Smooth muscle cell (in vitro differentiated cells): Measurements from ENCODE around the gene KCNC3. TPM values are rescaled to one million over a fixed set of nuclear protein-coding genes. Genes with fewer than 3 reads are reported as not detected.
A peak's percentile ranks its signal among the peaks of the same experiment; 100 is the strongest.
"Not testable (repeated sequence)": the region's sequence is repeated elsewhere in the genome, so short reads cannot be mapped to it uniquely, and the experiment has no call there.

ENCODE experiments used
- DNase-seq: peaks from one replicate; lab custom pipeline; 2025; ENCODE audit not compliant: unreplicated experiment; lab: John Stamatoyannopoulos, UW
- H2AFZ ChIP-seq: fragments of 200-600 bp; sonication (generic); 2 replicates; pipeline ENCODE4 v1.6.0; 2016; ENCODE audit warnings: antibody characterized with exemption, low read depth, mild to moderate bottlenecking
- H3F3A ChIP-seq: fragments of 200-600 bp; sonication (generic); 2 replicates; pipeline ENCODE4 v1.6.0; 2017; ENCODE audit warnings: antibody characterized with exemption, low read depth
- H3K27ac ChIP-seq: fragments of 200-600 bp; sonication (generic); 2 replicates; pipeline ENCODE4 v1.5.1; 2016; ENCODE audit warnings: low read depth, mild to moderate bottlenecking
- H3K27me3 ChIP-seq: fragments of 200-600 bp; sonication (generic); 2 replicates; pipeline ENCODE4 v1.6.1; 2016; ENCODE audit warnings: low read depth, mild to moderate bottlenecking
- H3K36me3 ChIP-seq: fragments of 200-600 bp; sonication (generic); 2 replicates; pipeline ENCODE4 v1.5.1; 2016; ENCODE audit warnings: low read depth
- H3K4me1 ChIP-seq: fragments of 200-600 bp; sonication (generic); 2 replicates; pipeline ENCODE4 v1.5.1; 2016; ENCODE audit warnings: low read depth
- H3K4me2 ChIP-seq: fragments of 200-600 bp; sonication (generic); 2 replicates; pipeline ENCODE4 v1.6.0; 2016; ENCODE audit warnings: mild to moderate bottlenecking
- H3K4me3 ChIP-seq: fragments of 200-600 bp; sonication (generic); 2 replicates; pipeline ENCODE4 v1.5.1; 2016; ENCODE audit warnings: mild to moderate bottlenecking
- H3K79me2 ChIP-seq: fragments of 200-600 bp; sonication (generic); 2 replicates; pipeline ENCODE4 v1.6.0; 2016; ENCODE audit warnings: low read depth, mild to moderate bottlenecking
- H3K9ac ChIP-seq: fragments of 200-600 bp; sonication (generic); 2 replicates; pipeline ENCODE4 v1.6.0; 2016; ENCODE audit warnings: low read depth
- H3K9me3 ChIP-seq: fragments of 200-600 bp; sonication (generic); replicated peaks from 2 replicates; pipeline ENCODE4 v1.5.1; 2016; ENCODE audit warnings: low read depth
- H4K20me1 ChIP-seq: fragments of 200-600 bp; sonication (generic); 2 replicates; pipeline ENCODE4 v1.6.0; 2016; ENCODE audit warnings: low read depth
- CTCF ChIP-seq: fragments of 200-600 bp; sonication (generic); IDR thresholded peaks from 2 replicates; pipeline ENCODE4 v1.5.1; 2017; ENCODE audit warnings: borderline replicate concordance, mild to moderate bottlenecking, antibody characterized with exemption; ENCODE audit not compliant: insufficient read depth, poor library complexity, severe bottlenecking
- WGBS: methylation state at CpG from one replicate; pipeline ENCODE4 v1.1.7; 2016; ENCODE audit warnings: low lambda C conversion rate; 5-methylcytosine and 5-hydroxymethylcytosine counted together
- polyA plus RNA-seq: library from polyadenylated mRNA; unstranded; fragments of >200 nt; fragmentation: Nextera tagmentation; extraction: Ambion mirVana; gene quantifications from 2 replicates; pipeline ENCODE4 v1.2.1, GENCODE V29; 2016
- total RNA-seq: library from RNA; depleted of rRNA; stranded (reverse); fragments of >200 nt; gene quantifications from 2 replicates; pipeline ENCODE4 v1.2.3, GENCODE V29; 2014

KCNC3 gene
- total and polyA plus RNA-seq, 2 experiments from 2014 or later = 0.46 to 1.4 TPM

GRCh38 chr19:50330365-50331078 lies 1.3 kb upstream of the KCNC3 start:
- H2AFZ ChIP-seq = peak overlapping the region; percentile 86

DNA sequence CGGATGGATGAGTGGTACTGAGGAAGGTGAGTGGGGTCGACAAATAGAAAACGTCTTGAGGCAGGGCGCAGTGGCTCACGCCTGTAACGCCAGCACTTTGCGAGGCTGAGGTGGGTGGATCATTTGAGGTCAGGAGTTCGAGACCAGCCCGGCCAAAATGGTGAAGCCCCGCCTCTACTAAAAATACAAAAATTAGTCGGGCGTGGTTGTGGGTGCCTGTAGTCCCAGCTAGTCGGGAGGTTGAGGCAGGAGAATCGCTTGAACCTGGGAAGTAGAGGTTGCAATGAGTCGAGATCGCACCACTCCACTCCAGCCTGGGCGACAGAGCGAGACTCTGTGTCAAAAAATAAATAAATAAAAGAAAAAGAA lies 733 bp upstream of the KCNC3 start:
- WGBS = 27% methylated on average over 18 of the region's 18 CpGs
- H3K79me2 ChIP-seq, DNase-seq, H3K9me3 ChIP-seq, H3K36me3 ChIP-seq, H2AFZ ChIP-seq, H3K9ac ChIP-seq: not testable (repeated sequence)
- H3K27ac ChIP-seq = peak overlapping the region; percentile 8
- peaks cover 14% of the 10 kb centered on the region for H3F3A ChIP-seq
- H3K27me3 ChIP-seq = peaks cover 19% of the 10 kb centered on the region
- H3K4me2 ChIP-seq = peak overlapping the region; percentile 90
- H3K4me3 ChIP-seq = peak overlapping the region; percentile 51
- H4K20me1 ChIP-seq = peaks cover 29% of the 10 kb centered on the region
- peaks cover 18% of the 10 kb centered on the region for H3K4me1 ChIP-seq

More at GRCh38 chr19:50330365-50331078, 1.3 kb upstream of the KCNC3 start:
- no peak overlapping the region for H3K9ac ChIP-seq
- H3F3A ChIP-seq = peaks cover 14% of the 10 kb centered on the region
- peak overlapping the region; percentile 51 for H3K4me3 ChIP-seq
- H3K4me1 ChIP-seq = peaks cover 18% of the 10 kb centered on the region
- peak; percentile 14 for DNase-seq
- peak overlapping the region; percentile 90 for H3K4me2 ChIP-seq
- no peak overlapping the region for H3K27ac ChIP-seq
- no peak for TF ChIP-seq CTCF
- 7% methylated on average over 23 of the region's 48 CpGs for WGBS
- H4K20me1 ChIP-seq = peaks cover 24% of the 10 kb centered on the region
- H3K79me2 ChIP-seq = no peaks in the 10 kb centered on the region
- no peaks in the 10 kb centered on the region for H3K36me3 ChIP-seq
- no peaks in the 10 kb centered on the region for H3K9me3 ChIP-seq
- peaks cover 19% of the 10 kb centered on the region for H3K27me3 ChIP-seq

GRCh38 chr19:50328873-50329145 lies 368 bp downstream of the KCNC3 start:
- no peak overlapping the region for H3K4me2 ChIP-seq
- no peak overlapping the region for H3K27ac ChIP-seq
- peaks cover 14% of the 10 kb centered on the region for H3F3A ChIP-seq
- H3K36me3 ChIP-seq = no peaks in the 10 kb centered on the region
- H3K27me3 ChIP-seq = peaks cover 19% of the 10 kb centered on the region
- H2AFZ ChIP-seq = no peak overlapping the region
- no peaks in the 10 kb centered on the region for H3K9me3 ChIP-seq
- DNase-seq = no peak
- peaks cover 40% of the 10 kb centered on the region for H4K20me1 ChIP-seq
- TF ChIP-seq CTCF = no peak
- no peaks in the 10 kb centered on the region for H3K79me2 ChIP-seq
- H3K9ac ChIP-seq = no peak overlapping the region
- 10% methylated on average over 23 of the region's 40 CpGs for WGBS
- peak overlapping the region; percentile 42 for H3K4me3 ChIP-seq
- peaks cover 13% of the 10 kb centered on the region for H3K4me1 ChIP-seq

DNA sequence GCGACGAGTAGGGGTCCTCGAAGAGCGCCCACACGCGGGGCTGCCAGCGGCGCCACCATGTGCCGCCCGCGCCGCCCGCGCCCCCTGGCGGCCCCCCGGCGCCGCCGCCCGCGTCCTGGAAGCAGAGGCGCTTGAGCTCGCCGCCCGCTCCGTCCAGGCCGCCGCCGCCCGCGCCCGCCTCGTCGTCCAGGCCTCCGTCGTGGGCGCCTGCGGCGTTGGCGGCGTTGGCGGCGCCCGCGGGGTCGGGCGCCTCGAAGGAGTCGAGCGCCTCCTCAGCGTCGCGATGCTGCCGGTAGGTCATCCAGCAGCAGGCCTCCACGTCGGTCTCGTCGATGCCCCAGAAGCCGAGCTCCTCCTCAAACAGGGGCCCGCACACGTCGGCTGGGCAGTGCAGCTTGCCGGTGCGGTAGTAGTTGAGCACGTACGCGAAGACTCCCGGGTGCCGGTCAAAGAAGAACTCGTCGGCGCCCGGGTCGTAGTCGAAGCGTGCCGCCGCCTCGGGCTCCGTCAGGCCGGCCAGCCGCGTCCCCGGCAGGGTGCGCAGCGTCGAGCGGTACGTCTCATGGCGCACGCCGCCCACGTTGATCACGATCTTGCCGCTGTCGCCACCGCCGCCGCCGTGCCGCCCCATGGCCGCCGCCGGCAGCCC lies 829 bp downstream of the KCNC3 start:
- 8% methylated on average over 57 of the region's 104 CpGs for WGBS
- H2AFZ ChIP-seq = no peak overlapping the region
- H3K9me3 ChIP-seq = no peaks in the 10 kb centered on the region
- H3K36me3 ChIP-seq = no peaks in the 10 kb centered on the region
- H3K79me2 ChIP-seq = no peaks in the 10 kb centered on the region
- peaks cover 45% of the 10 kb centered on the region for H4K20me1 ChIP-seq
- no peak for TF ChIP-seq CTCF
- peak overlapping the region; percentile 42 for H3K4me3 ChIP-seq
- no peak overlapping the region for H3K9ac ChIP-seq
- no peak overlapping the region for H3K27ac ChIP-seq
- peak overlapping the region; percentile 83 for H3K4me2 ChIP-seq
- peaks cover 19% of the 10 kb centered on the region for H3K27me3 ChIP-seq
- peaks cover 13% of the 10 kb centered on the region for H3K4me1 ChIP-seq
- DNase-seq = no peak
- peaks cover 14% of the 10 kb centered on the region for H3F3A ChIP-seq
